ENCODE data around the gene TADA3. TPM values are rescaled to one million over a fixed set of nuclear protein-coding genes. Genes with fewer than 3 reads are reported as not detected.

TADA3 gene
- total and polyA plus RNA-seq, 4 donors: 44.9 to 52.0 (median 49.3) TPM

DNA sequence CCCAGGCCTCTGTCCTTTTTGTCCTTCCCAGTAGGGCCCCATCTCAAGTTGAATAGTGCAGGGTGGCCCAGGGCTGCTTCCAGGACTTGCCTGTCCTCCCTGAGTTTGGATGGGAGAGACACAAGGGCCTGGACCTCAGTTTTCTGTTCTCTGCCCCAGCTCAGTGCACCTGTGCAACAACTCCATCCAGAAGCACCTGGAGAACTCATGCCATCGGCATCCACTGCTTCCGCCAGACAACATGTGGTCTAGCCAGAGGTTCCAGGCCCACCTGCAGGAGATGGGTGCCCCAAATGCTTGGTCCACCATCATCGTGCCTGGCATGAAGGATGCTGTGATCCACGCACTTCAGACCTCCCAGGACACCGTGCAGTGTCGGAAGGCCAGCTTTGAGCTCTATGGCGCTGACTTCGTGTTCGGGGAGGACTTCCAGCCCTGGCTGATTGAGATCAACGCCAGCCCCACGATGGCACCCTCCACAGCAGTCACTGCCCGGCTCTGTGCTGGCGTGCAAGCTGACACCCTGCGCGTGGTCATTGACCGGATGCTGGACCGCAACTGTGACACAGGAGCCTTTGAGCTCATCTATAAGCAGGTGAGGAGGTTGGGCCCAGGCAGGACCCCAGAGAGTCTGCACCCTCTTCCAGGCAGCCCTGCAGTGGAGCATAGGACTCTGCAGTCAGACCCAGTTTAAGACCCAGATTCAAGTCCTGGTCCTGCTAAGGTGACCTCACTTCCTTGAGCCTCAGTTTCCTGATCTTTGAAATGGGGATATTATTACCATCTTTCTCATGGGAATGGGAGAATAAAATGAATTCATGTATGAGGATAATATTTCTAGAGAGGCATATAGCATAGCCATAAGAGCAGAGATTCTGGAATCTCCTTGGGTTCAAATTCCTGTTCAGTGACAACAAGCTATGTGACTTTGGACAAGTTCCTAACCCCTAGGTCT is 36.8 kb upstream of the TADA3 start:
- no peak overlapping the region for H3K4me3 ChIP-seq (ENCODE audit: low read length in 2 of 2)
- no peaks in the 10 kb centered on the region for H3K4me1 ChIP-seq (ENCODE audit: control insufficient read depth in 1 of 2, insufficient read depth in 2 of 2, low read length in 2 of 2)
- peaks cover 0 to 4% of the 10 kb centered on the region in 2 donors for H3K36me3 ChIP-seq (ENCODE audit: control insufficient read depth in 1 of 2, insufficient read depth in 2 of 2, low read length in 1 of 2)
- H3K27ac ChIP-seq (ENCODE audit: low read depth in 1 of 2, low read length in 2 of 2): no peak overlapping the region
- H3K9me3 ChIP-seq (ENCODE audit: control insufficient read depth, low read length): no peaks in the 10 kb centered on the region
- intact Hi-C loops (cut with DNase I): no loop called here
- 94 to 95% methylated on average over 17 of the region's 17 CpGs for WGBS, 2 donors
- DNase-seq (peak in 1 of 2 donors; percentile 61), ATAC-seq (ENCODE audit: low FRiP score) (no peak)
- no peaks in the 10 kb centered on the region for H3K27me3 ChIP-seq (ENCODE audit: control insufficient read depth in 1 of 2, insufficient read depth in 2 of 2, low read length in 1 of 2)

DNA sequence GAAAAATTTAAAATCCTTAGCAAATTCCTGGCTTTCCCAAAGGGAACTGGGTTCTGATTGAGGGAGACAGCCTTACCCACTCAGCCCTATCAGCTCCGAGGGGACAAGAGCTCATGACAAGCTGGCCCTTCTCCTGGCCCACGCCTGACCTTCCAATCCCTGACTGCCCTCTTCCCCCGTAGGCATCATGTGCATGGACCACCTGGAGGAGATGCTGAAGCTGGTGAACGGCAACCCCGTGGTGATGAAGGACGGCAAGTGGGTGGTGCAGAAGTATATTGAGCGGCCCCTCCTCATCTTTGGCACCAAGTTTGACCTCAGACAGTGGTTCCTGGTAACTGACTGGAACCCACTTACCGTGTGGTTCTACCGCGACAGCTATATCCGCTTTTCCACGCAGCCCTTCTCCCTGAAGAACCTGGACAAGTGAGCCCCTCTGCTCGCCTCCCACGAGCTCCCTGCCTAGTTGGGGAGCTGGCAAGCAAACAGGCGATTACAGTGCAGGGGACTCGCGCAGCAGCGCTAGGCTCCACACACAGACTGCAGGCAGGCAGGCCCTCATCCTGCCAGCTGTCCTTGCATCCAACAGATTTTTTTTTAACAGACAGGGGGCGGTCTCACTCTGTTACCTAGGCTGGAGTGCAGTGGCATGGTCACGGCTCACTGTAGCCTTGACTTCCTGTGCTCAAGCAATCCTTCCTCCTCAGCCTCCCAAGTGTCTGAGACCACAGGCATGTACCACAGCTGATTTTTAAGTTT is 34.7 kb upstream of the TADA3 start:
- H3K4me1 ChIP-seq (ENCODE audit: control insufficient read depth in 1 of 2, insufficient read depth in 2 of 2, low read length in 2 of 2): no peaks in the 10 kb centered on the region
- 73 to 76% methylated on average over 20 of the region's 20 CpGs for WGBS, 2 donors
- H3K36me3 ChIP-seq (ENCODE audit: control insufficient read depth in 1 of 2, insufficient read depth in 2 of 2, low read length in 1 of 2): peaks cover 0 to 2% of the 10 kb centered on the region in 2 donors
- peak in 1 of 2 donors; percentile 36 for DNase-seq
- H3K9me3 ChIP-seq (ENCODE audit: control insufficient read depth, low read length): no peaks in the 10 kb centered on the region
- H3K27ac ChIP-seq (ENCODE audit: low read depth in 1 of 2, low read length in 2 of 2): no peak overlapping the region
- intact Hi-C loops (cut with DNase I): no loop called here
- H3K4me3 ChIP-seq (ENCODE audit: low read length in 2 of 2): no peak overlapping the region
- peak; percentile 22 for ATAC-seq (ENCODE audit: low FRiP score)
- H3K27me3 ChIP-seq (ENCODE audit: control insufficient read depth in 1 of 2, insufficient read depth in 2 of 2, low read length in 1 of 2): no peaks in the 10 kb centered on the region

DNA sequence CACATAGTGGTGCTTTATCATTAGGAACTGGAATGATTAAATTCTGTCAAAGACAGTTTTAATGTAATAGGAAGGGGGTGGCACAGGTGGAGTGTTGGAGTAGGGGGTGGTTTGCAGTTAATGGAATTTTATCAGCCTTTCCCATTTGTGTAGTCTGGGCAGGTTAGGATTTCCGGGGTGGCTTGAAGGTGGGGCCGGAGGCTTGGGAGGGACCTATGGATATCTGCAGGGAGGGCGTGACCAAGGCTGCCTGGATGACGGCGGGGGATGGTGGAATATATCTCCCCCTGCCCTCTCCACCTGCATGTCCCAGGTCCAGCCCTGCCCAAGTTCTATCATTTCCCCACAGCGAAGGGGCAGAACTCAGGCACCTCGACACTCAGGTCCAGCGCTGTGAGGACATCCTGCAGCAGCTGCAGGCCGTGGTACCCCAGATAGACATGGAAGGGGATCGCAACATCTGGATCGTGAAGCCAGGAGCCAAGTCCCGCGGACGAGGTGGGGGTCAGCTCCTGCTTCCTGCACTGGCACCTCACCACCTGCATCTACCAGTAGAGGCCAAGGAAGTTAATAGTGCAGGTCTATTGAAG is 33.3 kb upstream of the TADA3 start:
- no peaks in the 10 kb centered on the region for H3K27me3 ChIP-seq (ENCODE audit: control insufficient read depth in 1 of 2, insufficient read depth in 2 of 2, low read length in 1 of 2)
- DNase-seq (no peak), ATAC-seq (ENCODE audit: low FRiP score) (no peak)
- no peak overlapping the region for H3K4me3 ChIP-seq (ENCODE audit: low read length in 2 of 2)
- H3K9me3 ChIP-seq (ENCODE audit: control insufficient read depth, low read length): no peaks in the 10 kb centered on the region
- no peak overlapping the region for H3K27ac ChIP-seq (ENCODE audit: low read depth in 1 of 2, low read length in 2 of 2)
- 71 to 77% methylated on average over 14 of the region's 14 CpGs for WGBS, 2 donors
- peaks cover 0 to 2% of the 10 kb centered on the region in 2 donors for H3K36me3 ChIP-seq (ENCODE audit: control insufficient read depth in 1 of 2, insufficient read depth in 2 of 2, low read length in 1 of 2)
- intact Hi-C loops (cut with DNase I): no loop called here
- H3K4me1 ChIP-seq (ENCODE audit: control insufficient read depth in 1 of 2, insufficient read depth in 2 of 2, low read length in 2 of 2): no peaks in the 10 kb centered on the region

DNA sequence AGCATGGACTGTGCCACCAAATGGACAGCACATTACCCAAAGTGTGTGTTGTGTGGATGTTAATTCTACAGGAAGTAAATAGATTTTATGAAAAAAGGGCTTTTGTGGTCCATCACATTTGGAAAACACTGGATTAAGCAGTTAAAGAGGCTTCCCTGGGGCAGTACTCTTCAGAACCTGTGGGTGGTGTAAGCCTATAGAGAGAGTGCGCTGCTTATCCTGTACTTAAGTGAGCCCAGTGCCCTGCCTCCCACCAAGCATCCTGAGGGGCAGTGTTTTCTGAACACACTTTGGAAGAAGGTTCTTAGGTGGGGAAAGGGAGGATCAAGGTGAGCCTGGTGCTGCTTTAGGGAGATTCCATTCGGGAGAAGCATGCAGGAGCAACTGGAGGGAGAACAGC is 28.7 kb upstream of the TADA3 start:
- DNase-seq (no peak), ATAC-seq (ENCODE audit: low FRiP score) (no peak)
- H3K27ac ChIP-seq (ENCODE audit: low read depth in 1 of 2, low read length in 2 of 2): no peak overlapping the region
- no peaks in the 10 kb centered on the region for H3K36me3 ChIP-seq (ENCODE audit: control insufficient read depth in 1 of 2, insufficient read depth in 2 of 2, low read length in 1 of 2)
- WGBS, 2 donors: 72 to 76% methylated on average over 2 of the region's 2 CpGs
- H3K9me3 ChIP-seq (ENCODE audit: control insufficient read depth, low read length): no peaks in the 10 kb centered on the region
- H3K27me3 ChIP-seq (ENCODE audit: control insufficient read depth in 1 of 2, insufficient read depth in 2 of 2, low read length in 1 of 2): no peaks in the 10 kb centered on the region
- no peak overlapping the region for H3K4me3 ChIP-seq (ENCODE audit: low read length in 2 of 2)
- no peaks in the 10 kb centered on the region for H3K4me1 ChIP-seq (ENCODE audit: control insufficient read depth in 1 of 2, insufficient read depth in 2 of 2, low read length in 2 of 2)
- intact Hi-C loops (cut with DNase I): no loop called here

DNA sequence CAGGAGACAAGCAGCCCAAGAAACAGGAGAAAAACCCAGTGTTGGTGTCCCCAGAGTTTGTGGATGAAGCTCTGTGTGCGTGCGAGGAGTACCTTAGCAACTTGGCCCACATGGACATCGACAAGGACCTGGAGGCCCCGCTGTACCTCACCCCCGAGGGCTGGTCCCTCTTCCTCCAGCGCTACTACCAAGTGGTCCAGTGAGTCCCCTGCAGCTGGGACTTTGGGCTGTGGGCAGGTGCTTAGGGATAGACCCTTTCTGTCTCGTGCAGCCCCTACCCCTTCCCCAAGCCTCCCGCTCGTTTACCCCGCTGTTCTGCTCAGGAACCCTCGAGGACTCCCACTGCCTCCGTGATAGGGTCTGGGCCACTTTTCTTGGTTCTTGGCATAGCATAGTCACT is 28.3 kb upstream of the TADA3 start:
- DNase-seq: no peak
- Histone ChIP-seq H3K27me3 (ENCODE audit: control insufficient read depth in 1 of 2, insufficient read depth in 2 of 2, low read length in 1 of 2) (no peaks in the 10 kb centered on the region), H3K9me3 (ENCODE audit: control insufficient read depth, low read length) (no peaks in the 10 kb centered on the region), H3K4me3 (ENCODE audit: low read length in 2 of 2) (no peak overlapping the region), H3K27ac (ENCODE audit: low read depth in 1 of 2, low read length in 2 of 2) (no peak overlapping the region), H3K36me3 (ENCODE audit: control insufficient read depth in 1 of 2, insufficient read depth in 2 of 2, low read length in 1 of 2) (no peaks in the 10 kb centered on the region), H3K4me1 (ENCODE audit: control insufficient read depth in 1 of 2, insufficient read depth in 2 of 2, low read length in 2 of 2) (no peaks in the 10 kb centered on the region)
- ATAC-seq (ENCODE audit: low FRiP score): no peak
- WGBS, 2 donors: 88% methylated on average over 12 of the region's 12 CpGs
- intact Hi-C loops (cut with DNase I): no loop called here

DNA sequence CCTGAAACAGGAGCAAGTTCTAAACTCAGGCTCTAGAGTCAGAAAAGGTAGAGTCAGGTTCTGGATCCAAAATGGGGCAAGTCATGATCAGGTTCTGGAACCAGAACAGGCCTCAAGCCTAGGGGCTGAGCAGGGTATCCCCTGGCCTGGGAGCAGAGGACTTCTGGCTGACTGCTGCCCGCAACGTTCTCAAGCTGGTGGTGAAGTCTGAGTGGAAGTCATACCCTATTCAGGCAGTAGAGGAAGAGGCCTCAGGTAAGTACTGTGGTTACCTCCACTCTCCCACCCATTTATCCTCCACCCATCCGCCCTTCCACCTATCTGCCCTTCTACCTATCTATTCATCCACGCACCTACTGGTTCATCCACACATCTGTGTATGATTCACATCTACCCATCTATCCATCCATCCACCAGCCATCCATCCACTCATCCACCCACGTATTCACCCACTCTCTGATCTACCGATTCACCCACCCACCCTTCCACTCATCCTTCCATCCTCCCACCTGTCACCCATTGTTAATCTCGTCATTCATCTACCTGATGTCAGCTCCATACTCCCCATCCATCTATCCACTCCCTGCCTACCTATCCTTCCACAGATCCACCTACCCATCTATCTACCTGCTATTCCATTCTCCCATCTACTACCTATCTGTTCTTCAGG is 26.5 kb upstream of the TADA3 start:
- Histone ChIP-seq H3K27ac (ENCODE audit: low read depth in 1 of 2, low read length in 2 of 2) (no peak overlapping the region), H3K36me3 (ENCODE audit: control insufficient read depth in 1 of 2, insufficient read depth in 2 of 2, low read length in 1 of 2) (no peaks in the 10 kb centered on the region), H3K4me3 (ENCODE audit: low read length in 2 of 2) (no peak overlapping the region), H3K27me3 (ENCODE audit: control insufficient read depth in 1 of 2, insufficient read depth in 2 of 2, low read length in 1 of 2) (no peaks in the 10 kb centered on the region), H3K9me3 (ENCODE audit: control insufficient read depth, low read length) (no peaks in the 10 kb centered on the region), H3K4me1 (ENCODE audit: control insufficient read depth in 1 of 2, insufficient read depth in 2 of 2, low read length in 2 of 2) (no peaks in the 10 kb centered on the region)
- peak in 1 of 2 donors; percentile 53 for DNase-seq
- no peak for ATAC-seq (ENCODE audit: low FRiP score)
- intact Hi-C loops (cut with DNase I): no loop called here
- WGBS, 2 donors: 80 to 97% methylated on average over 6 to 7 of the region's 7 CpGs

DNA sequence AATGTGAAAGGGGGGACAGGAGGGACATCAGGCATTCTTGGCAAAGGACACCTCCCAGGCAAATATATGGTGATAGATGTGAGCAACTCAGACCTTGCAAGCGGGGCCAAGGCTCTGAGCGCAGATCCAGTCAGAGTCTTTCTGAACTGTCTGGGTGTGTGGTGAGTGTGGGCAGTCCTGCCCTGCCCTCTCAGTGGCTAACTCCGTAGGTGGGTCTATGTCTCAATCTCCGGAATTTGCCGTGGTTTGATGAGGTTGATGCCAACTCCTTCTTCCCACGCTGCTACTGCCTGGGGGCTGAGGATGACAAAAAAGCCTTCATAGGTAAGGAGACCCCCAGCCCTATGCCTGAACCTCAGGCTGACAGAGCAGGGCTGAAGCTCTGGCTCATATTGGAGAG is 25.2 kb upstream of the TADA3 start:
- Histone ChIP-seq H3K4me3 (ENCODE audit: low read length in 2 of 2) (no peak overlapping the region), H3K36me3 (ENCODE audit: control insufficient read depth in 1 of 2, insufficient read depth in 2 of 2, low read length in 1 of 2) (no peaks in the 10 kb centered on the region), H3K27ac (ENCODE audit: low read depth in 1 of 2, low read length in 2 of 2) (no peak overlapping the region), H3K27me3 (ENCODE audit: control insufficient read depth in 1 of 2, insufficient read depth in 2 of 2, low read length in 1 of 2) (no peaks in the 10 kb centered on the region), H3K4me1 (ENCODE audit: control insufficient read depth in 1 of 2, insufficient read depth in 2 of 2, low read length in 2 of 2) (no peaks in the 10 kb centered on the region), H3K9me3 (ENCODE audit: control insufficient read depth, low read length) (no peaks in the 10 kb centered on the region)
- intact Hi-C loops (cut with DNase I): no loop called here
- 89 to 92% methylated on average over 6 of the region's 6 CpGs for WGBS, 2 donors
- ATAC-seq (ENCODE audit: low FRiP score) (no peak), DNase-seq (peak in 1 of 2 donors; percentile 20)

DNA sequence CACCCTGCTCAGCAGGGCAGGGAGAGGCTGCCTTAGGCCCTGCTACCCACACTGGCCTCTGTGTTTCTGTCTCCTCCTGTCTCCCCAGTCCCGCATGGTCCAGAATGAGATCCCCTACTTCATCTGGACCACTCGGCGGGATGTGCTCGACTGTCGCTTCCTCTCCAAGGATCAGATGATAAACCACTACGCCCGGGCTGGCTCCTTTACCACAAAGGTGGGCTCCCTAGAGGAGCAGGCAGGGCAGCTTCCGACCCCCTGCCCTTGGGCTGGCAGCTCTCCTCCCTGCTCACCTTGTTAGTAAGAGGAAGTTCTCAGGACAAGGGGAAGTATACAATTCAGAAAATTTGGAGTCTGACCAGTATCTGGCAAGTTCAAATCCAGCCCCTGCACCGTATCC is 23.7 kb upstream of the TADA3 start:
- H3K4me1 ChIP-seq (ENCODE audit: control insufficient read depth in 1 of 2, insufficient read depth in 2 of 2, low read length in 2 of 2): no peaks in the 10 kb centered on the region
- H3K27ac ChIP-seq (ENCODE audit: low read depth in 1 of 2, low read length in 2 of 2): no peak overlapping the region
- 89 to 91% methylated on average over 9 of the region's 9 CpGs for WGBS, 2 donors
- ATAC-seq (ENCODE audit: low FRiP score) (no peak), DNase-seq (peak in 1 of 2 donors; percentile 58)
- no peaks in the 10 kb centered on the region for H3K36me3 ChIP-seq (ENCODE audit: control insufficient read depth in 1 of 2, insufficient read depth in 2 of 2, low read length in 1 of 2)
- intact Hi-C loops (cut with DNase I): no loop called here
- no peaks in the 10 kb centered on the region for H3K27me3 ChIP-seq (ENCODE audit: control insufficient read depth in 1 of 2, insufficient read depth in 2 of 2, low read length in 1 of 2)
- H3K4me3 ChIP-seq (ENCODE audit: low read length in 2 of 2): no peak overlapping the region
- H3K9me3 ChIP-seq (ENCODE audit: control insufficient read depth, low read length): no peaks in the 10 kb centered on the region

Measured in aorta (tissue), 5 donors.